H1 (cell line): ENCODE data around the gene MYBPHL. TPM values are rescaled to one million over a fixed set of nuclear protein-coding genes. Genes with fewer than 3 reads are reported as not detected.
A peak's percentile ranks its signal among the peaks of the same experiment; 100 is the strongest.

Experiments used
- CTCF ChIA-PET: fragments of 300-600 bp; sonication (Branson Sonifier 250); formaldehyde crosslinking; loops from one replicate; lab custom pipeline; 2021; ENCODE audit not compliant: partially characterized antibody; lab: Charles Lee
- POLR2A ChIA-PET: fragments of 300-600 bp; sonication (Branson Sonifier 250); formaldehyde crosslinking; loops from one replicate; lab custom pipeline; 2021; ENCODE audit warnings: inconsistent platforms; ENCODE audit not compliant: partially characterized antibody; lab: Charles Lee
- DNase-seq, 2 experiments: peaks; one replicate each; pipeline versions ENCODE4 v3.0.0 to v3.0.0-alpha.2; 2010 to 2022; ENCODE audit warnings: low spot score in 2 of 2, low read depth in 1 of 2, mixed read lengths in 1 of 2
- FAIRE-seq: peaks from 2 replicates; lab custom pipeline; 2011; peaks lifted over from hg19 to GRCh38; lab: Jason Lieb, UNC
- H2AFZ ChIP-seq: 2 replicates; pipeline ENCODE4 v1.8.1; 2012; ENCODE audit warnings: low read length, inconsistent platforms
- H2AK5ac ChIP-seq: 2 replicates; pipeline ENCODE4 v1.6.1; 2013; ENCODE audit warnings: low read depth, low read length
- H2BK120ac ChIP-seq: replicated peaks from 2 replicates; pipeline ENCODE3; 2013; ENCODE audit warnings: low read depth, low read length, inconsistent platforms
- H2BK12ac ChIP-seq: 2 replicates; pipeline ENCODE4 v1.6.1; 2013; ENCODE audit warnings: low read depth, low read length
- H2BK15ac ChIP-seq: 2 replicates; pipeline ENCODE4 v1.6.1; 2013; ENCODE audit warnings: low read length
- H2BK20ac ChIP-seq: 2 replicates; pipeline ENCODE4 v1.6.1; 2013; ENCODE audit warnings: low read length
- H2BK5ac ChIP-seq: 2 replicates; pipeline ENCODE4 v1.6.1; 2013; ENCODE audit warnings: low read depth, low read length
- H3K14ac ChIP-seq: 2 replicates; pipeline ENCODE4 v1.6.1; 2013; ENCODE audit warnings: inconsistent platforms; ENCODE audit not compliant: insufficient read length
- H3K18ac ChIP-seq: 2 replicates; pipeline ENCODE4 v1.6.1; 2013; ENCODE audit warnings: low read length; ENCODE audit errors: extremely low read depth
- H3K23ac ChIP-seq: 2 replicates; pipeline ENCODE4 v1.6.1; 2013; ENCODE audit warnings: inconsistent platforms; ENCODE audit not compliant: insufficient read length
- H3K23me2 ChIP-seq: 2 replicates; pipeline ENCODE4 v1.6.1; 2013; ENCODE audit warnings: low read depth, low read length
- H3K27ac ChIP-seq: 2 replicates; pipeline ENCODE4 v1.6.1; 2011; ENCODE audit warnings: low read depth, low read length, inconsistent platforms
- H3K27me3 ChIP-seq, 4 experiments: replicated peaks in 1 of 4; 1 replicate in 1 of 4; 2 replicates in 3 of 4; pipeline versions ENCODE4 v1.6.1 to v1.8.1; 2011 to 2013; ENCODE audit warnings: low read length in 3 of 4, mild to moderate bottlenecking in 3 of 4, inconsistent platforms in 2 of 4, mixed read lengths in 2 of 4, moderate library complexity in 1 of 4; ENCODE audit not compliant: control insufficient read depth in 3 of 4, insufficient read depth in 3 of 4; ENCODE audit errors: extremely low read depth in 1 of 4
- H3K36me3 ChIP-seq, 4 experiments: 2 replicates each; pipeline versions ENCODE4 v1.6.1 to v1.8.1; 2011 to 2013; ENCODE audit warnings: mild to moderate bottlenecking in 4 of 4, low read length in 3 of 4, moderate library complexity in 2 of 4, control low read depth in 1 of 4, inconsistent platforms in 1 of 4; ENCODE audit not compliant: insufficient read depth in 4 of 4, control insufficient read depth in 2 of 4
- H3K4ac ChIP-seq: replicated peaks from 2 replicates; pipeline ENCODE3; 2013; ENCODE audit warnings: low read length, low read depth, mixed read lengths, inconsistent platforms; ENCODE audit not compliant: insufficient read length
- H3K4me1 ChIP-seq, 4 experiments: replicated peaks in 1 of 4; 1 replicate in 1 of 4; 2 replicates in 3 of 4; pipeline versions ENCODE4 v1.6.1 to v1.8.1; 2011 to 2013; ENCODE audit warnings: low read length in 3 of 4, inconsistent platforms in 2 of 4, mixed read lengths in 1 of 4; ENCODE audit not compliant: insufficient read depth in 4 of 4, control insufficient read depth in 3 of 4
- H3K4me2 ChIP-seq, 2 experiments: 2 replicates each; pipeline versions ENCODE4 v1.6.1 to v1.8.1; 2011 to 2013; ENCODE audit warnings: low read depth in 2 of 2, low read length in 2 of 2, control low read depth in 1 of 2, inconsistent platforms in 1 of 2, mild to moderate bottlenecking in 1 of 2; ENCODE audit not compliant: insufficient read depth in 1 of 2
- H3K4me3 ChIP-seq, 4 experiments: fragments of 200-600, 300-600 bp in 1 of 4; sonication (generic), shearing (Covaris generic), sonication (Bioruptor Twin) in 1 of 4; 2 replicates each; pipeline versions ENCODE4 v1.5.1 to v1.8.1; 2011 to 2016; ENCODE audit warnings: low read length in 4 of 4, low read depth in 3 of 4, control low read depth in 2 of 4, inconsistent platforms in 2 of 4, mild to moderate bottlenecking in 2 of 4, mixed read lengths in 1 of 4, moderate library complexity in 1 of 4; ENCODE audit not compliant: insufficient read depth in 2 of 4; ENCODE audit errors: extremely low read depth in 1 of 4
- H3K56ac ChIP-seq: replicated peaks from 2 replicates; pipeline ENCODE3; 2013; ENCODE audit warnings: low read depth, mild to moderate bottlenecking, mixed read lengths, low read length, inconsistent platforms; ENCODE audit not compliant: insufficient read length
- H3K79me1 ChIP-seq: 2 replicates; pipeline ENCODE4 v1.6.1; 2013; ENCODE audit warnings: low read depth, low read length, control low read depth
- H3K79me2 ChIP-seq, 2 experiments: 2 replicates each; pipeline versions ENCODE4 v1.6.1 to v1.8.1; 2012 to 2013; ENCODE audit warnings: low read length in 2 of 2, mild to moderate bottlenecking in 2 of 2, inconsistent platforms in 1 of 2; ENCODE audit not compliant: insufficient read depth in 2 of 2, control insufficient read depth in 1 of 2
- H3K9ac ChIP-seq, 4 experiments: replicated peaks in 1 of 4; 1 replicate in 1 of 4; 2 replicates in 3 of 4; pipeline versions ENCODE4 v1.6.1 to v1.8.1; 2011 to 2013; ENCODE audit warnings: low read depth in 3 of 4, low read length in 3 of 4, control low read depth in 2 of 4, mild to moderate bottlenecking in 2 of 4, moderate library complexity in 2 of 4, inconsistent platforms in 1 of 4; ENCODE audit errors: extremely low read depth in 1 of 4
- H3K9me3 ChIP-seq, 2 experiments: 2 replicates each; pipeline versions ENCODE4 v1.6.1 to v1.8.1; 2012 to 2013; ENCODE audit warnings: mild to moderate bottlenecking in 2 of 2, moderate library complexity in 2 of 2, control low read depth in 1 of 2, inconsistent platforms in 1 of 2, low read depth in 1 of 2, low read length in 1 of 2, mixed read lengths in 1 of 2; ENCODE audit not compliant: insufficient read depth in 2 of 2
- H4K20me1 ChIP-seq, 2 experiments: replicated peaks in 1 of 2; 2 replicates each; pipeline versions ENCODE3 to v1.8.1; 2011 to 2013; ENCODE audit warnings: inconsistent platforms in 2 of 2, low read length in 2 of 2, mild to moderate bottlenecking in 1 of 2; ENCODE audit not compliant: insufficient read depth in 2 of 2, control insufficient read depth in 1 of 2
- H4K5ac ChIP-seq: 2 replicates; pipeline ENCODE4 v1.6.1; 2013; ENCODE audit warnings: low read length, low read depth, mixed read lengths, inconsistent platforms; ENCODE audit not compliant: insufficient read length
- H4K8ac ChIP-seq: 2 replicates; pipeline ENCODE4 v1.8.0; 2013; ENCODE audit warnings: mild to moderate bottlenecking, moderate library complexity, low read length, inconsistent platforms; ENCODE audit not compliant: insufficient read depth; ENCODE audit errors: extremely low read depth
- H4K91ac ChIP-seq: replicated peaks from 2 replicates; pipeline ENCODE3; 2013; ENCODE audit warnings: low read length, mixed read lengths, inconsistent platforms; ENCODE audit not compliant: insufficient read length
- BCL11A ChIP-seq, 2 experiments: IDR thresholded peaks; one replicate each; pipeline ENCODE4 v1.6.1; 2011; ENCODE audit warnings: low read depth in 2 of 2, low read length in 2 of 2, mild to moderate bottlenecking in 2 of 2
- GABPA ChIP-seq: IDR thresholded peaks from 2 replicates; pipeline ENCODE4 v1.6.1; 2011; ENCODE audit warnings: mild to moderate bottlenecking, low read length, moderate library complexity, borderline replicate concordance; ENCODE audit not compliant: insufficient read depth
- GTF2F1 ChIP-seq: IDR thresholded peaks from 2 replicates; pipeline ENCODE4 v1.6.1; 2012; ENCODE audit warnings: low read depth, low read length, improper control_type of control experiment, borderline replicate concordance
- NANOG ChIP-seq: IDR thresholded peaks from 2 replicates; pipeline ENCODE4 v1.6.1; 2011; ENCODE audit warnings: low read length, low read depth, mild to moderate bottlenecking, inconsistent platforms; ENCODE audit not compliant: insufficient read depth, poor library complexity, severe bottlenecking
- NRF1 ChIP-seq: IDR thresholded peaks from 2 replicates; pipeline ENCODE4 v1.6.1; 2011; ENCODE audit warnings: mild to moderate bottlenecking, low read depth, low read length, improper control_type of control experiment
- SIN3A ChIP-seq, 2 experiments: IDR thresholded peaks in 1 of 2; conservative IDR thresholded peaks in 1 of 2; 2 replicates each; pipeline ENCODE4 v1.6.1; 2011 to 2012; ENCODE audit warnings: low read length in 2 of 2, improper control_type of control experiment in 1 of 2, low read depth in 1 of 2, mild to moderate bottlenecking in 1 of 2
- SP4 ChIP-seq: IDR thresholded peaks from 2 replicates; pipeline ENCODE4 v1.6.1; 2012; ENCODE audit warnings: low read length, inconsistent platforms
- SUZ12 ChIP-seq: fragments of 200-600 bp; sonication (generic); IDR thresholded peaks from 2 replicates; pipeline ENCODE4 v1.6.1; 2012; ENCODE audit warnings: mild to moderate bottlenecking, inconsistent platforms, low read length, moderate library complexity, mixed read lengths
- TAF7 ChIP-seq: optimal IDR thresholded peaks from 2 replicates; pipeline ENCODE3; 2011; ENCODE audit warnings: low read depth, mild to moderate bottlenecking, inconsistent platforms, low read length, moderate library complexity, borderline replicate concordance
- TBP ChIP-seq: IDR thresholded peaks from 2 replicates; pipeline ENCODE4 v1.6.1; 2011; ENCODE audit warnings: low read depth, low read length, improper control_type of control experiment
- WGBS, 2 experiments: shearing (Covaris generic) in 1 of 2; methylation state at CpG; one replicate each; pipeline versions ENCODE4 v1.1.6 to v1.1.7; 2013 to 2015; ENCODE audit warnings: low lambda C conversion rate in 2 of 2, mixed read lengths in 2 of 2, inconsistent platforms in 1 of 2, low coverage in 1 of 2, missing lambda C conversion rate in 1 of 2; ENCODE audit not compliant: insufficient replicate concordance in 2 of 2, insufficient coverage in 1 of 2, insufficient read length in 1 of 2; ENCODE audit errors: extremely low coverage in 1 of 2, missing lambda C conversion rate in 1 of 2; 5-methylcytosine and 5-hydroxymethylcytosine counted together
- polyA plus RNA-seq, 7 experiments: library from polyadenylated mRNA; depleted of rRNA in 3 of 7; stranded (reverse) in 5 of 7; unstranded in 2 of 7; fragments of >200 nt in 5 of 7; fragments of 200-250 nt in 2 of 7; gene quantifications; 1 replicate in 5 of 7; 2 replicates in 1 of 7; 4 replicates in 1 of 7; pipeline versions ENCODE4 v1.2.1 to v1.2.3, GENCODE V29; 2011 to 2013; ENCODE audit warnings: missing spikeins in 2 of 7, mixed read lengths in 2 of 7
- total RNA-seq: library from RNA; stranded (reverse); fragmentation: NEBNext Ultra II Directional; extraction: Animal tissue kit (Norgen Biotek cat#: 25700); gene quantifications from 2 replicates; pipeline ENCODE4 v1.2.1, GENCODE V29; 2021
- TF ChIP-seq, protein P1 (sequence below): IDR thresholded peaks from 2 replicates; pipeline ENCODE4 v1.6.1; 2011; ENCODE audit warnings: low read length, improper control_type of control experiment

The MYBPHL gene
- total and polyA plus RNA-seq, 2 of the 8 experiments (the other 6 are each of a cell fraction or from before 2014, with no cell fraction given) = 0.24 to 0.30 TPM

DNA sequence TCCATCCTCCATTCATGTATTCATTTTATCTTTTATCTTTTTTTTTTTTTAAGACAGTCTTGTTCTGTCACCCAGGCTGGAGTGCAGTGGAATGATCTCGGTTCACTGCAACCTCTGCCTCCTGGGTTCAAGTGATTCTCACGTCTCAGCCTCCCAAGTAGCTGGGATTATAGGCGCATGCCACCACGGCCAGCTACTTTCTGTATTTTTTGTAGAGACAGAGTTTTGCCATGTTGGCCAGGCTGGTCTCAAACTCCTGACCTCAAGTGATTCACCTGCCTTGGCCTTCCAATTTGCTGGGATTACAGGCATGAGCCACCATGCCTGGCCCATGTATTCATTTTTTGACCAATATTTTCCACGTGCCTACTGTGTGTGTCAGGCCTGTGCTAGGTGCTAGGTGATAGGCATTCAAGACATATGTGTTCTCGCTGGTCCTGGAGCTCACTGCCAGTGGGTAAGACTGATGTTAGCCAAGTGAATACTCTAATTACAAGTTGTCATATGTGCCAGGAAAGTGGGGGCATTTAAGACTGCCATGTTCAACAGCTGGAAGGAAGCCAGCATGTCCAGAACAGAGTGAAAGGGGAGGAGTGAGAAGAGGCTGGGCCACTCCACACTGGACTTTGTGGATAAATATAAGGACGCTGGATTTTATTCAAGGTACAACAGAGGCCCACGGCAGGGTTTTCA lies 62.8 kb downstream of the MYBPHL start:
- H3K23me2 ChIP-seq = no peaks in the 10 kb centered on the region; the same call in 1 of the 2 replicates
- no peak overlapping the region for H2BK20ac ChIP-seq
- peaks cover 0 to 12% (median 8%) of the 10 kb centered on the region in 4 experiments; a peak in 5 of 7 replicates for H3K27me3 ChIP-seq
- H3K27ac ChIP-seq = no peak overlapping the region
- WGBS, 2 experiments = 90% methylated on average over 8 of the region's 8 CpGs; no CpG with 5 or more reads in 1 of the 2 experiments
- peaks cover 13 to 35% (median 26%) of the 10 kb centered on the region in 4 experiments for H3K4me1 ChIP-seq
- no peak overlapping the region for H2AFZ ChIP-seq
- DNase-seq = no peak
- CTCF ChIA-PET = interaction anchor here (0.6 to 28.7 kb wide), 6 partner anchors 8 to 129 kb away, joined by 3 to 651 read pairs (median 30); partner anchors contain the start of genes CELSR2 and SARS1
- no peak overlapping the region for H3K9ac ChIP-seq
- H3K23ac ChIP-seq = no peak overlapping the region
- no peak overlapping the region for H3K14ac ChIP-seq
- H4K91ac ChIP-seq = no peak overlapping the region
- no peak overlapping the region for H3K56ac ChIP-seq
- no peaks in the 10 kb centered on the region for H3K79me1 ChIP-seq
- H3K4me2 ChIP-seq = no peak overlapping the region
- no peak overlapping the region for H2BK5ac ChIP-seq
- H2BK15ac ChIP-seq = peak overlapping the region; percentile 98
- no peak overlapping the region for H4K8ac ChIP-seq
- POLR2A ChIA-PET = interaction anchor here (0.8 to 15.9 kb wide), 8 partner anchors 8 to 154 kb away, joined by 3 to 252 read pairs (median 4); partner anchors contain the start of genes CELSR2 and SORT1
- no peak for FAIRE-seq
- no peaks in the 10 kb centered on the region for H3K9me3 ChIP-seq
- no peak overlapping the region for H3K4ac ChIP-seq
- H3K18ac ChIP-seq = no peak overlapping the region
- H3K79me2 ChIP-seq = no peaks in the 10 kb centered on the region
- TF ChIP-seq GTF2F1 (no peak), TBP (no peak), BCL11A (IDR thresholded peaks at IDR 0.05; ENCODE audit: low read depth in 2 of 2, low read length in 2 of 2) (no peak), GABPA (no peak), NRF1 (no peak), SUZ12 (no peak), TAF7 (no peak), NANOG (no peak), SP4 (no peak), SIN3A (conservative IDR thresholded peaks at IDR 0.05 in 1 of 2, IDR thresholded peaks at IDR 0.05 in 1 of 2; ENCODE audit: low read depth in 1 of 2, low read length in 2 of 2) (no peak)
- TF ChIP-seq, protein P1, sequence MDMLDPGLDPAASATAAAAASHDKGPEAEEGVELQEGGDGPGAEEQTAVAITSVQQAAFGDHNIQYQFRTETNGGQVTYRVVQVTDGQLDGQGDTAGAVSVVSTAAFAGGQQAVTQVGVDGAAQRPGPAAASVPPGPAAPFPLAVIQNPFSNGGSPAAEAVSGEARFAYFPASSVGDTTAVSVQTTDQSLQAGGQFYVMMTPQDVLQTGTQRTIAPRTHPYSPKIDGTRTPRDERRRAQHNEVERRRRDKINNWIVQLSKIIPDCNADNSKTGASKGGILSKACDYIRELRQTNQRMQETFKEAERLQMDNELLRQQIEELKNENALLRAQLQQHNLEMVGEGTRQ = no peak
- no peak overlapping the region for H4K5ac ChIP-seq
- H2BK120ac ChIP-seq = no peak overlapping the region
- no peaks in the 10 kb centered on the region for H4K20me1 ChIP-seq
- no peak overlapping the region; the same call in 1 of the 2 replicates for H2AK5ac ChIP-seq
- no peak overlapping the region for H3K4me3 ChIP-seq
- no peaks in the 10 kb centered on the region; a peak in 1 of 8 replicates for H3K36me3 ChIP-seq
- no peak overlapping the region; the same call in 1 of the 2 replicates for H2BK12ac ChIP-seq
